ENCODE data around the gene ZNF629.

The ZNF629 gene

DNA sequence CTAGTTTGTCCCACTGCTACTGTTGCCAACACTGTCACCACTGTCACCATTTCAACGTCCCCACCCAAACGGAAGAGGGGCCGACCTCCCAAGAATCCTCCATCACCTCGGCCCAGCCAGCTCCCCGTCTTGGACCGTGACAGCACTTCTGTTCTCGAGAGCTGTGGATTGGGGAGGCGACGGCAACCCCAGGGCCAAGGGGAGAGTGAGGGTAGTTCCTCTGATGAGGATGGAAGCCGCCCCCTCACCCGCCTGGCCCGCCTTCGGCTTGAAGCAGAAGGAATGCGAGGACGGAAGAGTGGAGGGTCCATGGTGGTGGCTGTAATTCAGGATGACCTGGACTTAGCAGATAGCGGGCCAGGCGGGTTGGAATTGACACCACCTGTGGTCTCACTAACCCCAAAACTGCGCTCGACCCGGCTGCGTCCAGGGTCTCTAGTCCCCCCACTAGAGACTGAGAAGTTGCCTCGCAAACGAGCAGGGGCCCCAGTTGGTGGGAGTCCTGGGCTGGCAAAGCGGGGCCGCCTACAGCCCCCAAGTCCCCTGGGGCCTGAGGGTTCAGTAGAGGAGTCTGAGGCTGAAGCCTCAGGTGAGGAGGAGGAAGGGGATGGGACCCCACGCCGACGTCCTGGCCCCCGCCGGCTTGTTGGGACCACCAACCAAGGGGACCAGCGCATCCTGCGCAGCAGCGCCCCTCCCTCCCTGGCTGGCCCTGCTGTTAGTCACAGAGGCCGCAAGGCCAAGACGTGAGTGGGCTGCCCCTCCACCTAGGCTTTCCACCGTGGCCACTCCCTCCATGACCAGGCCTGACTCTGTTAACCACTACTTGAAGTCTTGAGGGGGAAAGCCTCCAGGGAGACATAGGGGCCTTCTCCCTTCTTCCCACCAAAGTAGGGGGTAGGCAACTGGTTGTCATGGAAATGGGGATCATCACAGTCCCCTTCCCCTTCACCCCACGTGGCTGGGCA lies 47.7 kb downstream of the ZNF629 start:
- no peak overlapping the region for H3K4me3 ChIP-seq (ENCODE audit: low read depth, low read length)
- TF ChIP-seq, protein P1, sequence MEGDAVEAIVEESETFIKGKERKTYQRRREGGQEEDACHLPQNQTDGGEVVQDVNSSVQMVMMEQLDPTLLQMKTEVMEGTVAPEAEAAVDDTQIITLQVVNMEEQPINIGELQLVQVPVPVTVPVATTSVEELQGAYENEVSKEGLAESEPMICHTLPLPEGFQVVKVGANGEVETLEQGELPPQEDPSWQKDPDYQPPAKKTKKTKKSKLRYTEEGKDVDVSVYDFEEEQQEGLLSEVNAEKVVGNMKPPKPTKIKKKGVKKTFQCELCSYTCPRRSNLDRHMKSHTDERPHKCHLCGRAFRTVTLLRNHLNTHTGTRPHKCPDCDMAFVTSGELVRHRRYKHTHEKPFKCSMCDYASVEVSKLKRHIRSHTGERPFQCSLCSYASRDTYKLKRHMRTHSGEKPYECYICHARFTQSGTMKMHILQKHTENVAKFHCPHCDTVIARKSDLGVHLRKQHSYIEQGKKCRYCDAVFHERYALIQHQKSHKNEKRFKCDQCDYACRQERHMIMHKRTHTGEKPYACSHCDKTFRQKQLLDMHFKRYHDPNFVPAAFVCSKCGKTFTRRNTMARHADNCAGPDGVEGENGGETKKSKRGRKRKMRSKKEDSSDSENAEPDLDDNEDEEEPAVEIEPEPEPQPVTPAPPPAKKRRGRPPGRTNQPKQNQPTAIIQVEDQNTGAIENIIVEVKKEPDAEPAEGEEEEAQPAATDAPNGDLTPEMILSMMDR (IDR thresholded peaks at IDR 0.05; ENCODE audit: low read depth, low read length, missing control alignments) = no peak
- H3K36me3 ChIP-seq (replicated peaks) = peaks cover 79% of the 10 kb centered on the region
- H3K27me3 ChIP-seq (replicated peaks) = no peaks in the 10 kb centered on the region
- DNase-seq = no peak
- in situ Hi-C loops (cut with HindIII; ENCODE audit: low pct_ligation_motif_present, low sequenced_read_pairs) = no loop called here
- H3K27ac ChIP-seq = no peak overlapping the region

DNA sequence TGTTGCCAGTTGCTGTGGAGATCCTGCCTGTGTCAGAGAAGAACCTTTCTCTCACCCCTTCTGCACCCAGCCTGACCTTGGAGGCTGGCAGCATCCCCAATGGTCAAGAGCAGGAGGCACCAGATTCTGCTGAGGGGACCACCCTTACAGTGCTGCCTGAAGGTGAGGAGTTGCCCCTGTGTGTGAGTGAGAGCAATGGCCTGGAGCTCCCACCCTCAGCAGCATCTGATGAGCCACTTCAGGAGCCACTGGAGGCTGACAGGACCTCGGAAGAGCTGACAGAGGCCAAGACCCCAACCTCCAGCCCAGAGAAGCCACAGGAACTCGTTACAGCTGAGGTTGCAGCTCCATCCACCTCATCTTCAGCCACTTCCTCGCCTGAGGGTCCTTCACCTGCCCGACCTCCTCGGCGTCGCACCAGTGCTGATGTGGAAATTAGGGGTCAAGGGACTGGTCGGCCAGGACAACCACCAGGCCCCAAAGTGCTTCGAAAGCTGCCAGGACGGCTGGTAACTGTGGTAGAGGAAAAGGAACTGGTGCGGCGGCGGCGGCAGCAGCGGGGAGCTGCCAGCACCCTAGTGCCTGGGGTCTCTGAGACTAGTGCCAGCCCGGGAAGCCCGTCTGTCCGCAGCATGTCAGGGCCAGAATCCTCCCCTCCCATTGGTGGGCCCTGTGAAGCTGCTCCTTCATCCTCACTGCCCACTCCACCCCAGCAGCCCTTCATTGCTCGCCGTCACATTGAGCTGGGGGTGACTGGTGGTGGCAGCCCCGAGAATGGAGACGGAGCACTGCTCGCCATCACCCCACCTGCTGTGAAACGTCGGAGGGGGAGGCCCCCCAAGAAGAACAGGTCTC lies 49.0 kb downstream of the ZNF629 start:
- no peak for DNase-seq
- peaks cover 81% of the 10 kb centered on the region for H3K36me3 ChIP-seq (replicated peaks)
- no peak overlapping the region for H3K27ac ChIP-seq
- in situ Hi-C loops (cut with HindIII; ENCODE audit: low pct_ligation_motif_present, low sequenced_read_pairs) = no loop called here
- TF ChIP-seq, protein P1 (IDR thresholded peaks at IDR 0.05; ENCODE audit: low read depth, low read length, missing control alignments) = no peak
- no peak overlapping the region for H3K4me3 ChIP-seq (ENCODE audit: low read depth, low read length)
- H3K27me3 ChIP-seq (replicated peaks) = no peaks in the 10 kb centered on the region

DNA sequence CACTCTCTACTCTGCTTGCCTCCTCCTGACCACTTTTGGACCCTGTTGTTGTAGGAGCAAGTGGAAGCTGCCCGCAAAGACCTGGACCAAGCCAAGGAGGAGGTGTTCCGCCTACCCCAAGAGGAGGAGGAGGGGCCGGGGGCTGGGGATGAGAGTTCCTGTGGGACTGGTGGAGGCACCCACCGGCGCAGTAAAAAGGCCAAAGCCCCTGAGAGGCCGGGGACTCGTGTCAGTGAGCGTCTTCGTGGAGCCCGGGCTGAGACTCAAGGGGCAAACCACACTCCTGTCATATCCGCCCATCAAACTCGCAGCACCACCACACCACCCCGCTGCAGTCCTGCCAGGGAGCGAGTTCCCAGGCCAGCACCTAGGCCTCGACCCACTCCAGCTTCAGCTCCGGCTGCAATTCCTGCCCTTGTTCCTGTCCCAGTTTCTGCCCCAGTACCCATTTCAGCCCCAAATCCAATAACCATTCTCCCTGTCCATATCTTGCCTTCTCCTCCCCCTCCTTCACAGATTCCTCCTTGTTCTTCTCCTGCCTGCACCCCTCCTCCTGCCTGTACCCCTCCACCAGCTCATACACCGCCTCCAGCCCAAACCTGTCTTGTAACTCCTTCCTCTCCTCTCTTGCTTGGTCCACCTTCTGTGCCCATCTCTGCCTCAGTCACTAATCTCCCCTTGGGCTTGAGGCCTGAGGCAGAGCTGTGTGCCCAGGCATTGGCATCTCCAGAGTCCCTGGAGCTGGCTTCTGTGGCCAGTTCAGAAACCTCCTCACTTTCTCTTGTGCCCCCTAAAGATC lies 49.8 kb downstream of the ZNF629 start:
- H3K27me3 ChIP-seq (replicated peaks) = no peaks in the 10 kb centered on the region
- H3K36me3 ChIP-seq (replicated peaks) = peaks cover 83% of the 10 kb centered on the region
- no peak overlapping the region for H3K27ac ChIP-seq
- in situ Hi-C loops (cut with HindIII; ENCODE audit: low pct_ligation_motif_present, low sequenced_read_pairs) = no loop called here
- TF ChIP-seq, protein P1 (IDR thresholded peaks at IDR 0.05; ENCODE audit: low read depth, low read length, missing control alignments) = no peak
- H3K4me3 ChIP-seq (ENCODE audit: low read depth, low read length) = no peak overlapping the region
- DNase-seq = no peak

DNA sequence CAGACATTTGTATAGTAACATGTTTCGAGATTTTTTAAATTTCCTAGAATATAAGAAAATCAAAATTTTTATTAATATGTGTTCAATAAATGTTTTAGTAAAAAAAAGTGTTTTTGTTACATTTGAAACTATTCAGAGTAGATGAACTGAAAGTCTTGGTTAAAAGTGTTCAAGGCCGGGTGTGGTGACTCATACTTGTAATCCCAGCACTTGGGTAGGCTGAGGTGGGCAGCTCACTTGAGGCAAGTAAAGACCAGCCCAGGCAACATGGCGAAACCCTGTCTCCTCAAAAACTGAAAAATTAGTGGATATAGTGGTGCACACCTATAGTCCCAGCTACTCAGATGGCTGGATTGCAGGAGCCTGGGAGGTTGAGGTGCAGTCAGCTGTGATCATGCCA lies 55.6 kb downstream of the ZNF629 start:
- Histone ChIP-seq H3K27me3 (replicated peaks) (no peaks in the 10 kb centered on the region), H3K36me3 (replicated peaks) (peaks cover 79% of the 10 kb centered on the region), H3K4me3 (ENCODE audit: low read depth, low read length) (no peak overlapping the region), H3K27ac (no peak overlapping the region)
- in situ Hi-C loops (cut with HindIII; ENCODE audit: low pct_ligation_motif_present, low sequenced_read_pairs) = no loop called here
- TF ChIP-seq, protein P1 (IDR thresholded peaks at IDR 0.05; ENCODE audit: low read depth, low read length, missing control alignments) = no peak
- no peak for DNase-seq

DNA sequence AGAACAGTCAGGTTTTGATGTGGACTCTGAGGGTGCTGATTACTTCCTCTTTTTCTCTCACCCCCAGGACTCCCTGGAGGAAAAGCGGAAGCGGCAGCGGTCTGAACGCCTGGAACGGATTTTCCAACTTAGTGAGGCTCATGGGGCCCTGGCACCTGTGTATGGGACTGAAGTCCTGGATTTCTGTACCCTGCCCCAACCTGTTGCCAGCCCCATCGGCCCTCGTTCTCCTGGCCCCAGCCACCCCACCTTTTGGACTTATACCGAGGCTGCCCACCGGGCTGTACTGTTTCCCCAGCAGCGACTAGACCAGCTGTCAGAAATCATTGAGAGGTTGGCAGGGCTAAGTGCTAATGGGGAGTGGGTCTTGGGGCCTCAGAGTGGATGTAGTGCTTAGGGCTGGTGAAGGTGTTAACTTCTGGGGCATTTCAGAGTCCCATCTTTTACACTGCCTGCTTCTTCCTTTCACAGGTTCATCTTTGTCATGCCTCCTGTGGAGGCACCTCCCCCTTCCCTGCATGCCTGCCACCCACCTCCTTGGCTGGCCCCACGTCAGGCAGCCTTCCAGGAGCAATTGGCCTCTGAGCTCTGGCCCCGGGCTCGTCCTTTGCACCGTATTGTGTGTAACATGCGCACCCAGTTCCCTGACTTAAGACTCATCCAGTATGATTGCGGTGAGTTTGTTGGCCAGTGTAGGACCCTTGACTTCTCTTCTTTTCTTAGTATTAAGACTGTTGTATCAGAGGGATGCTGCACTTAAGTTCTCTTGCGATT lies 57.9 kb downstream of the ZNF629 start:
- Histone ChIP-seq H3K27ac (no peak overlapping the region), H3K4me3 (ENCODE audit: low read depth, low read length) (no peak overlapping the region), H3K27me3 (replicated peaks) (no peaks in the 10 kb centered on the region), H3K36me3 (replicated peaks) (peaks cover 82% of the 10 kb centered on the region)
- DNase-seq = no peak
- TF ChIP-seq, protein P1 (IDR thresholded peaks at IDR 0.05; ENCODE audit: low read depth, low read length, missing control alignments) = no peak
- in situ Hi-C loops (cut with HindIII; ENCODE audit: low pct_ligation_motif_present, low sequenced_read_pairs) = no loop called here

All from brain microvascular endothelial cell (primary cell).